ENCODE results near the gene ANKRD65.
A peak's percentile ranks its signal among the peaks of the same experiment; 100 is the strongest.

- TF ChIP-seq REST (IDR thresholded peaks at IDR 0.05; ENCODE audit: low read depth) = no peak
- TF ChIP-seq CEBPB (IDR thresholded peaks at IDR 0.05; ENCODE audit: low read depth) = no peak
- TF ChIP-seq CTCF (IDR thresholded peaks at IDR 0.05 in 2 of 3, conservative IDR thresholded peaks at IDR 0.05 in 1 of 3; ENCODE audit: borderline replicate concordance in 1 of 3, insufficient read depth in 1 of 3, low read depth in 2 of 3, low read length in 2 of 3) = peak in 2 of 3 experiments; percentile 87; a peak in 4 of 6 replicates
- no peak for TF ChIP-seq POLR2A (IDR thresholded peaks at IDR 0.05; ENCODE audit: borderline replicate concordance, extremely low read depth, insufficient read depth, insufficient read length)
- TF ChIP-seq ZBTB33 (IDR thresholded peaks at IDR 0.05; ENCODE audit: extremely low read depth, insufficient replicate concordance, low read length) = no peak
- TF ChIP-seq EZH2phosphoT487 (IDR thresholded peaks at IDR 0.05; ENCODE audit: borderline replicate concordance) = no peak
- no peak for TF ChIP-seq CBX3 (IDR thresholded peaks at IDR 0.05; ENCODE audit: low read depth)
- TF ChIP-seq RAD21 (IDR thresholded peaks at IDR 0.05; ENCODE audit: low read depth) = no peak
- TF ChIP-seq ATF3 (IDR thresholded peaks at IDR 0.05) = no peak
- no peak for TF ChIP-seq EZH2 (IDR thresholded peaks at IDR 0.05)
- no peak for TF ChIP-seq ZFX (IDR thresholded peaks at IDR 0.05)
- TF ChIP-seq MAX (IDR thresholded peaks at IDR 0.05) = no peak
Measured at GRCh38 chr1:1402072-1402900, 18.8 kb downstream of the ANKRD65 start.
